DND-41 (cell line): Measurements from ENCODE around the gene RASGRP2.

Experiments
- CTCF ChIP-seq: IDR thresholded peaks from 2 replicates; pipeline ENCODE4 v1.5.1; 2012; ENCODE audit warnings: borderline replicate concordance, low read length, moderate library complexity, mild to moderate bottlenecking; ENCODE audit not compliant: poor library complexity, severe bottlenecking; ENCODE audit errors: extremely low read depth
- EZH2 ChIP-seq: IDR thresholded peaks from 3 replicates; pipeline ENCODE4 v1.6.1; 2012; ENCODE audit warnings: borderline replicate concordance, low read depth, mild to moderate bottlenecking, moderate library complexity, low read length, inconsistent platforms; ENCODE audit not compliant: severe bottlenecking

- TF ChIP-seq CTCF: no peak
- no peak for TF ChIP-seq EZH2
Measured at GRCh38 chr11:64770120-64770519, 26.2 kb upstream of the RASGRP2 start.
